G401 (cell line): ENCODE data around the gene PCBP4. TPM values are rescaled to one million over a fixed set of nuclear protein-coding genes. Genes with fewer than 3 reads are reported as not detected.
A peak's percentile ranks its signal among the peaks of the same experiment; 100 is the strongest.

Experiments used
- DNase-seq: peaks from one replicate; pipeline ENCODE4 v3.0.0-alpha.2; 2015; ENCODE audit warnings: low spot score
- in situ Hi-C: cut with HindIII; loops from 2 replicates; pipeline ENCODE4 v1.10.0; 2016; ENCODE audit warnings: low sequenced_read_pairs, mixed read lengths
- total RNA-seq: library from RNA; depleted of rRNA; stranded (reverse); fragments of >200 nt; shearing (Covaris generic); gene quantifications from 2 replicates; pipeline ENCODE4 v1.2.3, GENCODE V29; 2014; rRNA removed

The PCBP4 gene
- total RNA-seq, result 57.1 and 80.7 TPM in 2 replicates

DNA sequence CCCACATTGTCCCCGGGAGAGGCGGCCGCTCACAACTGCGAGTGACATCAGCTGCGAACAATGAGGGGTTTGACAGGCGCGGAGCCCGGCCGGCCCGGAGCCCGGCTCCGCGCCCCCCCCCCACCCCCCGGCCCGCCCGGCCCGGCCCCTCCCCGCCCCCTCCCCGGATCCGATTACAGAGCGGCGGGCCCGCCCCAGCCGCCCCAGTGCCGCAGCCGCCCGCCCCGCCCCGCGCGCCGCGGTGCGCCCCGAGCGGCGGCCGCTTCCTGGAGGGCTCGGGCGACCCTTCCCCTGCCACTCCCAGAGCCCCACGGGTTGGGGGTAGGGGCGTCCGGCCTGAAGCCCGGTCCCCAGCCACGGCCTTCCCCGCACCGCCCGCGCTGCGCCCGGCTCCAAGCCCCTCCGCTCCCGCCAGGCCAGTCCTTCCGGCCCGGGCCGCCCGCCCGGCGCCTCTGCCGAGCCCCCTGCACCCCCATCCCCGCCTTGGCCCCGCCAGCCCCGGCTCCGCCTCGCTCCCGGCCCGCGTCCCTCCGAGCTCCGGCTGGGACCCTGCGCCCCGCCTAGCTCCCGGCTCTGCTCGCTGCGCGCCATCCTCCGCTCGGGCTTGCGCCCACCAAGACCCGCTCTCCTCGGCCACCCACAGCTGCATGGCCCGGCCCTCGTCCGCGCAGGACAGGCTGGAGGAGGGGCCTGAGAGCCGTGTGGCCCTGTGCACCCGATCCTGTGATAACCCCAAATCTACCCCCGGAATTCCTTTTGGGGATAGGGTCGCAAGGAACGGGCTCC, at the start of gene PCBP4:
PCBP4 (minus strand) TSS at position 71 of the 786 bp plus-strand sequence. CDS start 6,214 bp downstream, outside the sequence.
- peak; percentile 47 for DNase-seq
- in situ Hi-C loops, result no loop called here

- peak; percentile 83 for DNase-seq
- in situ Hi-C loops, result no loop called here
Measured at GRCh38 chr3:52015438-52016228, 48.4 kb upstream of the PCBP4 start.

- in situ Hi-C loops, result no loop called here
- DNase-seq, result no peak
Measured at GRCh38 chr3:52014613-52015012, 47.4 kb upstream of the PCBP4 start.

DNA sequence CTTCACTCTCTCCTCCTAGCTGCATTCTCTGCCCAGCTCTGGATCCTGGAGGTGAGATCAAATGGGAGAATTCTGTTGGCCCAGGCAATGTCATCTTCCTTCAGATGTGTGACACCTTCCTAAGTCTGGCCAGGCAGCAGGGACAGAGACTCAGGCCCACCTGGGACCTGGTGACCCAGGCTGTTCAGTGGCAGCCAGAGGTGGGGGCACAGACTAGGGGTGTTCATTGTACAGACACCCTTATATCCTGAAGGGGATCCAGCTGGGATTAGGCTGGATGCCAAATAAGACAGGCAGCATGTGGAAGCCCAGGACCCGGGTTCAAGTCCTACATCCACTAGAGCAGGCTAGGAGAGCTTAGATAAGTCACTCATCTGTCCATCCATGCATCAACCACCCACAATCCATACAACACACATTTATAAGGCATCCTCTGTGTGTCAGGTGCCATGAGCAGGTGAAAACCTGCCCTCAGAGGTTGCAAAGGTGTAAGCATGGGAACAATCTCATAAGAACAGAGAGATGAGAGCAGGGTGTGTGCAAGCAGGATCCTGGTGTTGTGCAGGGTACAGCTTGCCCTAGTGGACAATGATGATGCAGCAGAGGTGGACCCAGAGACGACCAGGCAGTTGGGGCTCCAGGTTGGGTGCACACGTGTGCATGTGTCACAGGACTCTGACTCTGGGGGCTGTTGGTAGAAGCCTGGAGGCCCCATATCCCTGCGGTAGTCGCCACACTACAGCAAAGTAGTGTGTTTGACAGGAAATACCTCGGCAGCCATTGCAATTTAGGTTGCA, 46.7 kb upstream of the PCBP4 start:
- in situ Hi-C loops, result no loop called here
- no peak for DNase-seq

DNA sequence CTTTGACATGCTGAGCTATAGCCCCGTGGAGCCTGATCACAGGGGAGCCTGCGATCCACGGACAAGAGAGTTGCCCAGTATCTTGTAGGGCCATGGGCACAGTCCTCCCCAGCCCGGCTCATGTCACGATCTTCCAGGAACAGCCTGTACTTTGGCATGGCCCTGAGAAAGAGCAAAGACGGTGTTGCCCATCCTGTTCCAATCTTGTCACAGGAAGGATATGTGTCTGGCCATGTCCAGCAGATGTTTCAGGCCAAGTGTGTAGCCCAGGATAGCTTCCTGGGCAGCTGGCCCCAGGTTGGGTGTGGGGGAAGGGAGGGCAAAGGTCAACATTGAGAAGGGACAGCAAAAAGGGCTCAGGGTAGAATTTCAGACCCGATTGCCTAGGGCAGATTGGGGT, 45.4 kb upstream of the PCBP4 start:
- in situ Hi-C loops, result no loop called here
- no peak for DNase-seq

- no peak for DNase-seq
- in situ Hi-C loops, result no loop called here
Measured at GRCh38 chr3:52010431-52010830, 43.2 kb upstream of the PCBP4 start.

DNA sequence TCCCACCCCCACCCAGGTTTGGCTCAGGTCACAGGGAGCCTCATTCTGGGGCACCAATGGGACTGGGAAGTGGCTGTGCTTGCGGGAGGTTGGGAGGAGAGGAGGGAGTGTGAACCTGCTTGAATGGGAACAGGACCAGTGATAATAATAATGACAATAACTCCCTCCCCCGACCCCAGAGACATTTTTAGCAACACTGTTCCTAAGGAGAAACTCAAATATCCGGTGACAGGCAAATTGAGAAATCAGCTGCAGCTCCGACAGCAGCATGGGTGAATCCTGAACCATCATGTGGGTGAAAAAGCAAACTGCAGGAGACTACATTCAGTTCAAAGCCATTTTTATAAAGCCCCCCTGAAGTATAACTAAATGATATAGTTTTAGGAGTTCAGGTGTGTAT, 40.0 kb upstream of the PCBP4 start:
- in situ Hi-C loops, result no loop called here
- no peak for DNase-seq

- no peak for DNase-seq
- in situ Hi-C loops, result no loop called here
Measured at GRCh38 chr3:52006820-52007133, 39.5 kb upstream of the PCBP4 start.

GRCh38 chr3:52006017-52006819, 39.0 kb upstream of the PCBP4 start:
- in situ Hi-C loops, result no loop called here
- no peak for DNase-seq

DNA sequence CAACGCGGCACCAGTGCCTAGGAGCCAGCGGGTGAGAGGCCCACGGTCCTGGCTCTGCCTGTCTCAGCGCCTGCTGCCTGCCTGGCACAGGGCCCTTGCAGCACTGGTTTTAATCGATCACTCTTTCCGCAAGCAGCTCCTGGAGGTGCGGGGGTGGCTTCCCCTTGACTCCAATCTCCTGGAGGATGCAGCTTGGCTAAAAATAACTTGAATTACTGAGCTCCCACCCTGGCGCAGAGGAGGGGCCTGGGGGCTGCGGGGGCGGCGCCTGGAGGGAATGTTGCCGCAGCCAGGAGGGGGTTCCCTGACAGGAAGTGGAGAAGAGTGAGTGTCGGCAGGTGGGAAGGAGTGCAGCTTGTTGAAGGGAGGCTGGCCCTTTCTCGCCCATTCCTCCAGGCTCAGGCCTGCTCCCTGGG, 38.3 kb upstream of the PCBP4 start:
- no peak for DNase-seq
- in situ Hi-C loops, result no loop called here

GRCh38 chr3:52004906-52005395, 37.7 kb upstream of the PCBP4 start:
- in situ Hi-C loops, result no loop called here

DNA sequence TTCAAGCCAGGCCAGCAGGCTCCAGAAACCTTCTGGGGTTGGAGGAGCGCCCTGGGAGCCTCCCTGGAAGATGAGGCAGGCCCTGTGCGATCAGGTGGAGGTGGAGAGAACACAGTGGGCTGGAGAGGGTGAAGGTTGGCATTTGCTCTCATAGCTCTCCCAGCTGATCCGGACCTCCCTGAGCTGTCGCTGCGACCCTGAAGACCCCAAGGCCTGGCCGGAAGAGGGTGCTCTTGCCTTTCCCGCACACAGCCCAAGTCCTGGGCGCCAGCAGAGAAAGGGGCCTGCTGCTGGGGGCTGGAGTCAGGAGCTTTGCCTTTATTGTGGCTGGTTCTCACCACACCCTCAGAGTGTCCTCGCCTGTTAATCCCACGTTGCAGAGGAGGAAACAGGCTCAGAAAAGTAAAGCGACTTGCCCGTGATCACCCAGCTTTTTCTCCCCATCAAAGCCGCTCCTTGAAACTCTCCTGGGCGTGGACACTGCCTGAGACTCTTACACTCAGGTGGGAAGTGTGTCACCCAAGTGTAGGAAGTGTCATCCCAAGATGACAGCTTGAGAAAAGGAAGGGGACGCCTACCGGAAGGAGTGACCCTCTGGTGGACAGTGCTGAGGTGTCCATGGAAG, 37.0 kb upstream of the PCBP4 start:
- DNase-seq, result no peak
- in situ Hi-C loops, result no loop called here

More at GRCh38 chr3:52004906-52005395, 37.7 kb upstream of the PCBP4 start:
- DNase-seq, result no peak

DNA sequence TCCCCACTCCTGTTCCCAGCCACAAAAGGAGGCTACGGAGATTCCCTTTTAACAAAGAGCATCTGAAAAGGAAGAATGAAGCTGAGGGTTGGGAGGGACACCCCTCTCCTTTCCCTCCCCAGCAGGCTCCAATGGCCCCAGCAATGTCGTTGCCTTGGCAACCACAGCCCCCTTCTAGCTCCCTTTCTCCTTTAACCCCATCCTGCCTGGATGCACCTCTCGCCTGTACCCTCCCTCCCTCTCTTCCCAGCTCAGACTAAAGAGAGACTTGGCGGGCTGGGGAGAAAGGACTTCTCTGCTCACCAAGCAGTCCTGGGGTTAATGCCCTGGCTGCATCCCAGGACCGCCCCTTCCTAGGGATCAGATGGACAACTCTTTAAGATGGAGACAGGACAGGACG, 35.5 kb upstream of the PCBP4 start:
- no peak for DNase-seq
- in situ Hi-C loops, result no loop called here

- in situ Hi-C loops, result no loop called here
- peak; percentile 88 for DNase-seq
Measured at GRCh38 chr3:52001443-52001974, 34.3 kb upstream of the PCBP4 start.

- in situ Hi-C loops, result no loop called here
- DNase-seq, result no peak
Measured at GRCh38 chr3:51999846-52000245, 32.6 kb upstream of the PCBP4 start.

DNA sequence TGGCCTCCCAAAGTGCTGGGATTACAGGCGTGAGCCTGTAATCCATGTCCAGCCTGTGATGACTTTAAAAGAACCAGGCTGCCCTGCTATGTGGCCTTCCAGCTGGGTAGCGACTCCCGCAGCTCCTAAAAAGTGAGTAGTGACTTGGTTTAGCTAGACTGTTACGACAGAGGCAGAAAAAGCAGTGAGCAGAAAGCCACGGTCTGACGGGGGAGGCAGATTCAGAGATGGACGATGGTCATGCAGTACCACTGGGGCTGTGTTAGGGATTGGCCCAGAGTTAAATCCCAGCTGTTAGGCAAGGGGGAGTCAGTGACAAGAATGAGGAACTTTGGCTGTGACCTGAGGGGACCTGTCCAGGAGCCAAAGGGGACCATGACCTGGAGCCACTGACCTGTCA, 31.5 kb upstream of the PCBP4 start:
- in situ Hi-C loops, result no loop called here
- DNase-seq, result no peak

GRCh38 chr3:51997935-51998596, 30.8 kb upstream of the PCBP4 start:
- no peak for DNase-seq
- in situ Hi-C loops, result no loop called here

DNA sequence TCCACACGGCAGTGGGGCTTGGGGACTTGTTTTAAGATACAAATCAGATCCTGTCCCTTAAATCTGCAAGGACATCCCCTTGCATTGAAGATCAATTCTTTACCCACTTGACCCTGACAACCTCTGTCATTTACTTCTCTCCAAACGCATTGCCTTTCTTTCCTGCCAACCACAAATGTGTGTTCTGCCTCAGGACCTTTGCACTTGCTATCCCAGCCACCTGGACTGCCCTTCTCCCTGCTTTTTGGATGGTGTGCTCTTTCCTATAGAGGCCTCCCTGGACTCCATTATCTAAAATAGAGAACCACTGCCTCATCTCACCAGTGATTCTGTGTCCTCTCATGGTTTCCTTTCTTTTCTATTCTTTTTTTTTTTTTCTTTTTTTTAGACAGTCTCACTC, 29.9 kb upstream of the PCBP4 start:
- DNase-seq, result no peak

More for the DNA sequence above, 29.9 kb upstream of the PCBP4 start:
- in situ Hi-C loops, result no loop called here
